K562 (cell line): ENCODE results near the gene SMARCA4. TPM values are rescaled to one million over a fixed set of nuclear protein-coding genes. Genes with fewer than 3 reads are reported as not detected.
A peak's percentile ranks its signal among the peaks of the same experiment; 100 is the strongest.

ENCODE experiments used
- ATAC-seq: fragments of 200-7000 bp; cut with Tn5 transposase; 3 replicates; pipeline ENCODE4 v1.9.1; 2020; ENCODE audit warnings: moderate library complexity
- BruUV-seq: library from RNA; stranded (reverse); fragments of 400-500 nt; replicated peaks from 2 replicates; lab custom pipeline; 2021; lab: Mats Ljungman, UMichigan
- CTCF ChIA-PET: fragments of 300-600 bp; formaldehyde crosslinking; extraction: SDS; loops from one replicate; lab custom pipeline; 2021; ENCODE audit warnings: low intra/inter-chr PET ratio; lab: Yijun Ruan, JAX
- POLR2A ChIA-PET: fragments of 300-600, 350-650 bp; sonication (Branson Sonifier 250); formaldehyde crosslinking; extraction: SDS; loops from one replicate; lab custom pipeline; 2021; ENCODE audit warnings: antibody characterized with exemption, inconsistent platforms; lab: Yijun Ruan, JAX
- DNase-seq, 4 experiments: peaks; one replicate each; pipeline versions ENCODE4 v3.0.0 to v3.0.0-alpha.2; 2011 to 2018; ENCODE audit warnings: low spot score in 3 of 4, mixed read lengths in 3 of 4; ENCODE audit errors: extremely low read depth in 1 of 4
- FAIRE-seq: peaks from 2 replicates; lab custom pipeline; 2011; peaks lifted over from hg19 to GRCh38; lab: Jason Lieb, UNC
- H2AFZ ChIP-seq: 2 replicates; pipeline ENCODE4 v1.6.0; 2011; ENCODE audit warnings: low read depth, low read length, control low read depth, inconsistent platforms
- H3K27ac ChIP-seq: fragments of 200-600 bp; 3 replicates; pipeline ENCODE4 v1.8.0; 2011; ENCODE audit warnings: low read depth, mild to moderate bottlenecking, control low read depth, inconsistent platforms, low read length, moderate library complexity, mixed read lengths; ENCODE audit errors: extremely low read depth
- H3K27me3 ChIP-seq, 2 experiments: fragments of 300-600 bp in 1 of 2; 2 replicates in 1 of 2; 3 replicates in 1 of 2; pipeline versions ENCODE4 v1.6.0 to v1.8.0; 2011; ENCODE audit warnings: inconsistent platforms in 2 of 2, low read length in 2 of 2, mild to moderate bottlenecking in 1 of 2, mixed read lengths in 1 of 2, moderate library complexity in 1 of 2; ENCODE audit not compliant: control insufficient read depth in 2 of 2, insufficient read depth in 2 of 2
- H3K36me3 ChIP-seq: fragments of 300-600 bp; 3 replicates; pipeline ENCODE4 v1.8.0; 2011; ENCODE audit warnings: mild to moderate bottlenecking, low read length, inconsistent platforms; ENCODE audit not compliant: control insufficient read depth, insufficient read depth
- H3K4me1 ChIP-seq, 2 experiments: fragments of 200-600 bp in 1 of 2; replicated peaks in 1 of 2; 2 replicates in 1 of 2; 3 replicates in 1 of 2; pipeline versions ENCODE4 v1.5.1 to v1.8.0; 2011; ENCODE audit warnings: inconsistent platforms in 2 of 2, low read length in 2 of 2, mild to moderate bottlenecking in 1 of 2, mixed read lengths in 1 of 2, moderate library complexity in 1 of 2; ENCODE audit not compliant: control insufficient read depth in 2 of 2, insufficient read depth in 2 of 2
- H3K4me2 ChIP-seq: 2 replicates; pipeline ENCODE4 v1.6.1; 2011; ENCODE audit warnings: low read length, control low read depth, inconsistent platforms, mixed read lengths; ENCODE audit not compliant: insufficient read depth
- H3K4me3 ChIP-seq: fragments of 200-600 bp; sonication (generic), shearing (Covaris generic); 2 replicates; pipeline ENCODE4 v1.5.1; 2016; ENCODE audit warnings: control low read depth, inconsistent platforms
- H3K79me2 ChIP-seq: fragments of 200-600 bp; 3 replicates; pipeline ENCODE4 v1.8.0; 2011; ENCODE audit warnings: low read length, inconsistent platforms; ENCODE audit not compliant: control insufficient read depth, insufficient read depth
- H3K9ac ChIP-seq, 2 experiments: 2 replicates each; pipeline versions ENCODE4 v1.6.0 to v1.6.1; 2011; ENCODE audit warnings: low read depth in 2 of 2, low read length in 2 of 2, control low read depth in 1 of 2, inconsistent platforms in 1 of 2, mild to moderate bottlenecking in 1 of 2, mixed read lengths in 1 of 2; ENCODE audit not compliant: insufficient read depth in 1 of 2
- H3K9me1 ChIP-seq: one replicate; pipeline ENCODE4 v1.6.0; 2011; ENCODE audit warnings: inconsistent platforms, mild to moderate bottlenecking, low read length, moderate library complexity; ENCODE audit not compliant: control insufficient read depth, insufficient read depth
- H3K9me3 ChIP-seq: replicated peaks from 2 replicates; pipeline ENCODE4 v1.5.1; 2011; ENCODE audit warnings: low read depth, low read length, inconsistent platforms; ENCODE audit not compliant: control insufficient read depth, insufficient read depth
- H4K20me1 ChIP-seq: replicated peaks from 2 replicates; pipeline ENCODE4 v1.6.1; 2011; ENCODE audit warnings: low read length, inconsistent platforms, mixed read lengths; ENCODE audit not compliant: control insufficient read depth, insufficient read depth
- CREB5 ChIP-seq: fragments of 250-450 bp; sonication (Bioruptor Pico); IDR thresholded peaks from 2 replicates; pipeline ENCODE4 v1.5.0; 2020; ENCODE audit warnings: mild to moderate bottlenecking
- RBFOX2 ChIP-seq: fragments of 200-400 bp; formaldehyde crosslinking; IDR thresholded peaks from 2 replicates; pipeline ENCODE4 v1.6.1; 2017; ENCODE audit warnings: low read depth, mild to moderate bottlenecking, low read length, moderate library complexity
- SUPT5H ChIP-seq: fragments of 450-650 bp; IDR thresholded peaks from 2 replicates; pipeline ENCODE4 v1.6.1; 2016
- VEZF1 ChIP-seq: fragments of 200-800 bp; sonication (Bioruptor generic); IDR thresholded peaks from 2 replicates; pipeline ENCODE4 v1.6.1; 2017; ENCODE audit warnings: missing genetic modification characterization, missing compliant biosample characterization
- ZBTB11 ChIP-seq, 3 experiments: fragments of 200-800 bp in 1 of 3; fragments of 250-450 bp in 1 of 3; fragments of 450-650 bp in 1 of 3; sonication (Bioruptor Pico) in 1 of 3; sonication (Bioruptor generic) in 1 of 3; formaldehyde crosslinking in 1 of 3; IDR thresholded peaks; 2 replicates each; pipeline versions ENCODE4 v1.6.1 to v1.8.0; 2016 to 2022; ENCODE audit warnings: mild to moderate bottlenecking in 2 of 3, missing genetic modification characterization in 2 of 3, missing compliant biosample characterization in 1 of 3, moderate library complexity in 1 of 3
- WGBS: fragments of 100-300 bp; shearing (Covaris generic); methylation state at CpG from one replicate; pipeline ENCODE4 v1.1.6; 2016; ENCODE audit warnings: low coverage, mixed read lengths; ENCODE audit not compliant: insufficient coverage; ENCODE audit errors: missing lambda C conversion rate; 5-methylcytosine and 5-hydroxymethylcytosine counted together
- in situ Hi-C: fragments of 300-500 bp; cut with MboI; formaldehyde crosslinking; loops from 4 replicates; pipeline ENCODE4 v1.15.0; 2018; ENCODE audit warnings: inconsistent platforms, mixed read lengths
- intact Hi-C: fragments of 100-400 bp; cut with micrococcal nuclease; formaldehyde crosslinking; loops from 2 replicates; pipeline ENCODE4 v1.14.2; 2022
- polyA plus RNA-seq, 8 experiments: library from polyadenylated mRNA; depleted of rRNA in 4 of 8; stranded (reverse) in 5 of 8; unstranded in 3 of 8; fragments of >200 nt; fragmentation: Nextera tagmentation in 2 of 8; fragmentation: Illumina TruSeq in 1 of 8; extraction: Ambion mirVana in 2 of 8; extraction: Trizol in 1 of 8; gene quantifications; 2 replicates each; pipeline versions ENCODE4 v1.2.1 to v1.2.3, GENCODE V29; 2011 to 2014; ENCODE audit warnings: inconsistent platforms in 1 of 8, missing spikeins in 1 of 8
- total RNA-seq, 7 experiments: library from RNA; depleted of rRNA in 6 of 7; stranded (reverse); fragments of >200 nt in 6 of 7; fragmentation: Illumina TruSeq in 2 of 7; extraction: Trizol in 2 of 7; gene quantifications; 2 replicates each; pipeline versions ENCODE4 v1.2.1 to v1.2.3, GENCODE V29; 2011 to 2021; ENCODE audit warnings: low replicate concordance in 1 of 7
- TF ChIP-seq, protein P1 (sequence below), 2 experiments: IDR thresholded peaks in 1 of 2; conservative IDR thresholded peaks in 1 of 2; 2 replicates each; pipeline ENCODE4 v1.6.1; 2016; ENCODE audit warnings: low read depth in 2 of 2, mild to moderate bottlenecking in 1 of 2, missing compliant biosample characterization in 1 of 2, missing genetic modification characterization in 1 of 2, moderate library complexity in 1 of 2
- TF ChIP-seq, protein P2 (sequence below), 3 experiments: IDR thresholded peaks in 2 of 3; conservative IDR thresholded peaks in 1 of 3; 2 replicates each; pipeline ENCODE4 v1.5.1; 2011 to 2012; ENCODE audit warnings: low read length in 3 of 3, mild to moderate bottlenecking in 3 of 3, control low read depth in 2 of 3, improper control_type of control experiment in 1 of 3, inconsistent platforms in 1 of 3, low read depth in 1 of 3, mixed read lengths in 1 of 3, moderate library complexity in 1 of 3; ENCODE audit not compliant: insufficient read depth in 2 of 3

SMARCA4 gene
- total and polyA plus RNA-seq, 9 of the 15 experiments (the other 6 are each of a cell fraction or from before 2014, with no cell fraction given), result 19.3 to 207 (median 52.1) TPM

DNA sequence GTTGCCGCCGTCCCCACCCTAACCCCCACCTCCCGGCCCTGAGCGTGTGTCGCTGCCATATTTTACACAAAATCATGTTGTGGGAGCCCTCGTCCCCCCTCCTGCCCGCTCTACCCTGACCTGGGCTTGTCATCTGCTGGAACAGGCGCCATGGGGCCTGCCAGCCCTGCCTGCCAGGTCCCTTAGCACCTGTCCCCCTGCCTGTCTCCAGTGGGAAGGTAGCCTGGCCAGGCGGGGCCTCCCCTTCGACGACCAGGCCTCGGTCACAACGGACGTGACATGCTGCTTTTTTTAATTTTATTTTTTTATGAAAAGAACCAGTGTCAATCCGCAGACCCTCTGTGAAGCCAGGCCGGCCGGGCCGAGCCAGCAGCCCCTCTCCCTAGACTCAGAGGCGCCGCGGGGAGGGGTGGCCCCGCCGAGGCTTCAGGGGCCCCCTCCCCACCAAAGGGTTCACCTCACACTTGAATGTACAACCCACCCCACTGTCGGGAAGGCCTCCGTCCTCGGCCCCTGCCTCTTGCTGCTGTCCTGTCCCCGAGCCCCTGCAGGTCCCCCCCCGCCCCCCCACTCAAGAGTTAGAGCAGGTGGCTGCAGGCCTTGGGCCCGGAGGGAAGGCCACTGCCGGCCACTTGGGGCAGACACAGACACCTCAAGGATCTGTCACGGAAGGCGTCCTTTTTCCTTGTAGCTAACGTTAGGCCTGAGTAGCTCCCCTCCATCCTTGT lies 38.8 kb upstream of the SMARCA4 start:
- Histone ChIP-seq H3K9ac (no peak overlapping the region; a peak in 2 of 4 replicates), H3K4me1 (peaks cover 0 to 37% of the 10 kb centered on the region in 2 experiments; a peak in 3 of 5 replicates), H3K4me3 (no peak overlapping the region), H4K20me1 (no peaks in the 10 kb centered on the region), H3K9me1 (peaks cover 5% of the 10 kb centered on the region), H3K9me3 (no peaks in the 10 kb centered on the region), H3K4me2 (no peak overlapping the region), H3K27ac (no peak overlapping the region), H2AFZ (no peak overlapping the region), H3K79me2 (peaks cover under 1% of the 10 kb centered on the region; the same call in 2 of the 3 replicates), H3K36me3 (peaks cover 70% of the 10 kb centered on the region; the same call in 2 of the 3 replicates), H3K27me3 (no peaks in the 10 kb centered on the region)
- BruUV-seq, result no TSS peak
- CTCF ChIA-PET, result no interaction called here
- FAIRE-seq (no peak), ATAC-seq (peak; percentile 69), DNase-seq (no peak)
- POLR2A ChIA-PET, result interaction anchor here (1.3 to 1.4 kb wide), 2 partner anchors 10 to 41 kb away, joined by 3 to 4 read pairs; no protein-coding TSS in a partner anchor
- 77% methylated on average over 15 of the region's 33 CpGs for WGBS
- in situ Hi-C loops (no loop called here), intact Hi-C loops (no loop called here)
- TF ChIP-seq SUPT5H, result peak; percentile 21
- TF ChIP-seq CREB5, result no peak
- TF ChIP-seq, protein P1, sequence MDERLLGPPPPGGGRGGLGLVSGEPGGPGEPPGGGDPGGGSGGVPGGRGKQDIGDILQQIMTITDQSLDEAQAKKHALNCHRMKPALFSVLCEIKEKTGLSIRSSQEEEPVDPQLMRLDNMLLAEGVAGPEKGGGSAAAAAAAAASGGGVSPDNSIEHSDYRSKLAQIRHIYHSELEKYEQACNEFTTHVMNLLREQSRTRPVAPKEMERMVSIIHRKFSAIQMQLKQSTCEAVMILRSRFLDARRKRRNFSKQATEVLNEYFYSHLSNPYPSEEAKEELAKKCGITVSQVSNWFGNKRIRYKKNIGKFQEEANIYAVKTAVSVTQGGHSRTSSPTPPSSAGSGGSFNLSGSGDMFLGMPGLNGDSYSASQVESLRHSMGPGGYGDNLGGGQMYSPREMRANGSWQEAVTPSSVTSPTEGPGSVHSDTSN (CRISPR knock-in tag; IDR thresholded peaks at IDR 0.05; ENCODE audit: low read depth), result no peak
- TF ChIP-seq, protein P1 (tag; conservative IDR thresholded peaks at IDR 0.05; ENCODE audit: low read depth), result no peak
- TF ChIP-seq RBFOX2, result peak; percentile 22
- no peak for TF ChIP-seq ZBTB11 (CRISPR knock-in tag; IDR thresholded peaks at IDR 0.05)
- TF ChIP-seq, protein P2, sequence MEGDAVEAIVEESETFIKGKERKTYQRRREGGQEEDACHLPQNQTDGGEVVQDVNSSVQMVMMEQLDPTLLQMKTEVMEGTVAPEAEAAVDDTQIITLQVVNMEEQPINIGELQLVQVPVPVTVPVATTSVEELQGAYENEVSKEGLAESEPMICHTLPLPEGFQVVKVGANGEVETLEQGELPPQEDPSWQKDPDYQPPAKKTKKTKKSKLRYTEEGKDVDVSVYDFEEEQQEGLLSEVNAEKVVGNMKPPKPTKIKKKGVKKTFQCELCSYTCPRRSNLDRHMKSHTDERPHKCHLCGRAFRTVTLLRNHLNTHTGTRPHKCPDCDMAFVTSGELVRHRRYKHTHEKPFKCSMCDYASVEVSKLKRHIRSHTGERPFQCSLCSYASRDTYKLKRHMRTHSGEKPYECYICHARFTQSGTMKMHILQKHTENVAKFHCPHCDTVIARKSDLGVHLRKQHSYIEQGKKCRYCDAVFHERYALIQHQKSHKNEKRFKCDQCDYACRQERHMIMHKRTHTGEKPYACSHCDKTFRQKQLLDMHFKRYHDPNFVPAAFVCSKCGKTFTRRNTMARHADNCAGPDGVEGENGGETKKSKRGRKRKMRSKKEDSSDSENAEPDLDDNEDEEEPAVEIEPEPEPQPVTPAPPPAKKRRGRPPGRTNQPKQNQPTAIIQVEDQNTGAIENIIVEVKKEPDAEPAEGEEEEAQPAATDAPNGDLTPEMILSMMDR (IDR thresholded peaks at IDR 0.05 in 2 of 3, conservative IDR thresholded peaks at IDR 0.05 in 1 of 3; ENCODE audit: insufficient read depth in 2 of 3, low read depth in 1 of 3, low read length in 3 of 3), result 0 out of 6 replicates have a peak, but pooled peaks of 1 of the 3 experiments have one; percentile 10
- peak; percentile 42; the same call in 1 of the 2 replicates for TF ChIP-seq VEZF1 (CRISPR knock-in tag)
